Midbrain (tissue), 1 donor: Measurements from ENCODE around the gene PLA2G15.

ENCODE experiments used
- DNase-seq: peaks from one replicate; lab custom pipeline; 2025; lab: John Stamatoyannopoulos, UW

The PLA2G15 gene

DNA sequence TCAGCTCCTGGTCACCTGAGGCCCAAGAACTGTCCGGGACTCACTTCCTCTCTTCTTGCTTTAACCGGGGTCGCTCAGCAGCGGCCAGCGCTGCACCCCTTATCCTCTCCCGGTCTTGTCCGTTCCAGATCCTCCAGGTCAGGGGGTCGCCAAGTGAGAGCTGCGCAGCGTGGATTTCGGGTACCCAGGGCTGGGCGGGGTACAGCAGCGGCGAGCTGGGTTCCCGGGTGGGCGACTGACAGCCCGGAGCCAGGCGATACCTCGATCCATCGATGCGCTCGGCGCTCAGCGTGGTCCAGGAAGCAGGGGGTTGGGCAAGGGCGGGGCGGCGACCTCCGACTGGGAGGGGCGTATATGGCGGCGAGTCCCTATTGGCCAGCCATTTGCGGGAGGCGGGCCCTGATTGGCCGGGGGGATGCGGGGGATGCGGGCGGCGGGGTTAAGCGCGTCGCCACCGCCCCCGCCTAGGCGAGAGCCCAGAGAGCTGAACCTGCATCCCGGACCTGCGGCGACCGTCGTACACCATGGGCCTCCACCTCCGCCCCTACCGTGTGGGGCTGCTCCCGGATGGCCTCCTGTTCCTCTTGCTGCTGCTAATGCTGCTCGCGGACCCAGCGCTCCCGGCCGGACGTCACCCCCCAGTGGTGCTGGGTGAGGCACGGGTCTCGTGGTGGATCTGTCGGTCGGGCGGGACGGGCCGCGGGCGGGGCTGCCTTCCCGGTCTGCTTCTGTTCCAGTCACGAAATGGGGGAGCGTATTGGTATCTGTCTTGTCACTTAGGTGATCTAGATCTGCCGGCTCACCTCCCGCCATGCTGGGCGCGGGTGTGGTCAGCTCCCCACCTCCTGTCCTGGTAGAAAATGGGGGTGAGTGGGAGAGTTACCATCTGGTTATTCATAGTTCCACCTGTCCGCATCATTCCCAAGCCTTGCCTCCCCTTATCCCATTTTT is at the start of gene PLA2G15:
Gene PLA2G15, plus strand, starts transcription at position 471 of the 951 bp plus-strand sequence. Its CDS starts 54 bp downstream, at position 525.
- peak; percentile 93 for DNase-seq

- no peak for DNase-seq
These were observed 47.9 kb upstream of the PLA2G15 start for GRCh38 chr16:68197250-68197649.

DNA sequence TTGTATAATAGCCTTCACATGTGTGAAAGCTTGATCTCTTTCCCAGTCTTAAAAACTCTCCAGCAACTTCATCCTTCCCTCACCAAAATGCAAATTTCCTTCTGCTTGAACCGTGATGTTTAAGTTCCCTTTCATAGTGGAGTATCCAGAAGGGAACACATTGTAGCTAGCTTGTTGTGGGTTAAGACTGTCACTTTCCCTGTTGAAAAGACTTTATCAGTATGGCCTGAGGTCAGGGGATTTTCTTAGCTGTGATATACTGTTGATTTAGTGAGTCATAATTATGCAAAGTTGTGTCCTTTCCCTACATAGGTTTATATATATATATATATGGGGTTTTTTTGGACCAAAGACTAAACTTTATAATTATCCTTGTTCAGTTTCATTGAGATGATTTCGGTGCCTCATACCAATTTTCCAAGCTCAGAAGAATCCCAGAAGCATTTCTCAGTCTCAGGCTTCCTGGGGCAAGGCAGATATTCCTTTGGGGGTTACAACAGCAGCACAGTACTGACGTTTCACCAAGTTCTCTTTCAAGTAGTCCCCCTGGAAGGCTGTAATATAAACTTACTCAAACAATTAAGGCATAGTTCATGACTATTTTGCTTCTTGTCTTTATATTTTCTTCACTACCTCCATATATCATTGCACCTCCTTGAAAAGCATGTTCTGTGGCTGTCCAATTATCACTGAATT is 44.9 kb upstream of the PLA2G15 start:
- DNase-seq = no peak

DNA sequence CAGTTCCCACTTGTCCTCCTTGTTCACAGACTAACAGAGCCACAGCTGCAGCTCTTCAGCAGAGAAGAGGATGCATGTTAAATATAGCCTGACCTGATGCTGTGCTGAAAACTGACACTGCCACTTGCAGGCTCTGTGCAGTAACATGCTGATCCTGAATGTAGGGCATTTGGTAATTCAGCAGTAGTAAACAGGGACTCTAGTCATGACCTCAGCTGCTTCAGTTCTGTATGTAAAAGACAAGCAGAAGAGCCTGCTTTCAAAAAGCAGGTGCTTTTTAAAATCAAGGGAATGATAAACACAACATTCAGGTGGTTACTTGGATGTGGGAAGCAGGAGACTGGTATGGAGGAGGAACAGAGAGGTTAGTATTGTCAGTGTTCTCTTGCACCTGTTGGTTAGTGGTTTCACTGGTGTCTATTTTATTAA is 43.1 kb upstream of the PLA2G15 start:
- DNase-seq = peak; percentile 9

GRCh38 chr16:68206245-68206644 is 38.9 kb upstream of the PLA2G15 start:
- no peak for DNase-seq

DNA sequence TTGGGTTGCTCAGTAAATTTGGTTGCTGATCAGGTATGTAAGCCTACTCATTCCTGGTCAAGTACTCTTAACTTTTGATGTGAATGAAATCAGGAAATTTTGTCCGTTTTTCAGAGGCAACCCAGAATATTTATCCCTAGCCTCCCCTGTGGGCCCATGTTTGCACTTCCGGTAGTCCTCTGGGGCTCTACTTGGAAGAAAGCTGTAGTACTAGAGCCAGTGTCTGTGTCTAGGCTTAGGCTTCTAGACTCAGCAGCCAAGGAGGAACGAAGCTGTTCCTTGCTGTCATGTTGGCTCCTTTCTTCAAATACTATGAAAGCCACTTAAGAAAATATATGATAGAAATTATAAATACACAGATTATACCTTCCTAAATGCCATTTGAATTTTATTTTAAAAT is 30.4 kb upstream of the PLA2G15 start:
- DNase-seq = no peak

GRCh38 chr16:68215302-68215701 is 29.9 kb upstream of the PLA2G15 start:
- no peak for DNase-seq

GRCh38 chr16:68216240-68216639 is 28.9 kb upstream of the PLA2G15 start:
- DNase-seq = no peak

DNA sequence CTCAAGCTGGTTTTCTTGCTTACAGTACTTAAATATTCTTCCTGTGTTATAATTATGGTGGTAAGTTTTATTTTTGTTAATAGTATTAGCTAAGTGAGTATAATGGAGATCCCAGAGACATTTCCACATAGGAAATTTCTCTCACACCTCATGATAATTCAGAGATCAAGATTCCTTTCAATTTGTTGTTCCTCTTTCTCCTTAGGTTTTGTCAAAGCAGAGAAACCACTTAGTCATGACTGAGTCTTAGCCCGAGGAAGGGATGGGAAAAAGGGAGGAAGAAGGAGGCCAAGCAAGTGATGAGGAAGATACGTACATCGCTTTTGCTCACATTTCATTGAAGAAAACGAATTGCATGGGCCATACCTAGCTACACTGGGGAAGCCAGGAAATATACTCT is 27.7 kb upstream of the PLA2G15 start:
- no peak for DNase-seq

DNA sequence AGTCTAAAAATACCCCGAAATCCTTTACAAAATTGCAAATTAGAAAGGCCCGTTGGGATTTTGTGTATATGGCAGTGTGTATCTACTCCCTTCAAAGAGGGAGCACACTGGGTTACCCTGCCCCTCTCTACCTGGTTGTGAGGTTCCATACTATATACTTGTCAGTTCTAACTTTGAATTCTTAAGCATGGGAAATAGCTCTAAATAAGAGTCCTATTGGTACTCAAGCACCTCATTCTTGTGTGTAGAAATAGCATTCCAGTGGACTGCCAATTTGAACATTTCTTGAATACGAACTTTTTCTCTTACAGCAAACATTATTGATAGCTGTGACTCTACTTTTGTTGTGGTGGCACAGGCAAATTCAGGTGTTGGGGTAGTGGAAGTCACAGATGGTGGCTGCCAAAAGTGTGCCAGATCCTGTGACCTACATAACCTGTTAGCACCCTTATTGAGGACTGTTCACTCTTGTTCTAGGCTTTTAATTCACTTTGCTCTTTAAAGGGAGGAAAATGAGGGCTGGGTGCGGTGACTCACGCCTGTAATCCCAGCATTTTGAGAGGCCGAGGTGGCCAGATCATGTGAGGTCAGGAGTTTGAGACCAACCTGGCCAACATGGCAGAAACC is 25.3 kb upstream of the PLA2G15 start:
- DNase-seq = no peak

GRCh38 chr16:68223072-68223471 is 22.1 kb upstream of the PLA2G15 start:
- no peak for DNase-seq

DNA sequence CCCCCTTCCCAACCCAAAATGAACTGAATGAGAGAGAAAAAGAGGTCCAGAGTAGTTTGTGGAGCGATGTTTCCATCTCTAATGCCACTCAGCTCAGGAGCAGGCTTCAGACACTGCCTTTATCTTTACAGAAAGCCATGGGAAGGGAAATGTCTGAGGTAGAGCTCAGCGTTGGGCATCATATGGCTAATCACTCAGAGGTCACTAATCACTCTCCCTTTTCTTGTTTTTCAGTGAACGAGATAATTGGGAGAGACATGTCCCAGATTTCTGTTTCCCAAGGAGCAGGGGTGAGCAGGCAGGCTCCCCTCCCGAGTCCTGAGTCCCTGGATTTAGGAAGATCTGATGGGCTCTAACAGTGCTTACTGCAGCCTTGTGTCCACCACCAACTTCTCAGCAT is 19.1 kb upstream of the PLA2G15 start:
- DNase-seq = no peak

DNA sequence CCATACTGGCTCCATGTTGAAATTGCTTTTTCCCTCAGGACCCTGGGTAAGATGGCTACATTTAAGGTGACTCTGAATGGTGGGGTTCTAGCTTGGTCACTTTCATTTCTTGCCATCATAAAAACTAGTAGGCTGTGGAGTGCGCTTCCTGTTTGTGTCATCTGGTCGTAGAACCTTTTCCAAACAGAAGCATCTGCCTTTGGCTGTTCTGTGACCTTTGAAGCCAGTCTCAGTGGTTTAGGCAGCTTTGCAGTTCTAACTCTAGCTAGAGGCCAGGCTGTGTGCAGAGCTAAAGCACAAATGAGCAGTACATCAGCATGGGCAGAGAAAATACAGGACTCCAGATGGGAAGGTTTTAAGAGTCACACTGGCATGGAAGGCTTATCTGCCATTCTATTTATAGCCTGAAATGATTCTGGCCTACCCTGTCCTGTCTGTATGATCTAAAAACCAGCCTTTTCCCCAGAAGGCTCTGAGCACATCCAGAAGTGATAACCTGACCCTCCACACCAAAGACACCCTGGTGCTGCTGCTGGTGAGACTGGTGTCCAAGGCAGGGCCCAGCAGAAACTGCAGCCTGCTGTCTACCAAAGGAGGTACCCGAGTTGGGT is 17.9 kb upstream of the PLA2G15 start:
- DNase-seq = no peak

GRCh38 chr16:68227850-68228553 is 17.2 kb upstream of the PLA2G15 start:
- DNase-seq = no peak

DNA sequence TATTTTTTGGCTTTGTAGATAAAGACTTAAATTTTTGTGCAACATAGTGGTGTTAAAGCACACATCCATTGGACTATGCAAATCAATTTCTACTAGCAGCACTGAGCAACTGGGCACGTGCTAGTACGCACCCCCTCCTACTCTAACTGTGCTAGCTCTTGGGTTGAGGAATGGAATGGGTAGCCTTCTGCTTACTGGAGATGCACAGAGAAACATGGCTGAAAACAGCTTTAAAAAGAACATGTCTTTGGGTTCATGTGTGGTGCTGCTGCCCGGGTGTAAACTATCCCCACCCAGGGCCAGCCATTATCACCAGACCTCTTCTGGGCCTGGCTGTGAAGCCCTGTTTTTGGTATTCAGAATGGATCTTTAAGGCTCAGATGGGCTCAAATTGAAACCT is 16.5 kb upstream of the PLA2G15 start:
- no peak for DNase-seq

DNA sequence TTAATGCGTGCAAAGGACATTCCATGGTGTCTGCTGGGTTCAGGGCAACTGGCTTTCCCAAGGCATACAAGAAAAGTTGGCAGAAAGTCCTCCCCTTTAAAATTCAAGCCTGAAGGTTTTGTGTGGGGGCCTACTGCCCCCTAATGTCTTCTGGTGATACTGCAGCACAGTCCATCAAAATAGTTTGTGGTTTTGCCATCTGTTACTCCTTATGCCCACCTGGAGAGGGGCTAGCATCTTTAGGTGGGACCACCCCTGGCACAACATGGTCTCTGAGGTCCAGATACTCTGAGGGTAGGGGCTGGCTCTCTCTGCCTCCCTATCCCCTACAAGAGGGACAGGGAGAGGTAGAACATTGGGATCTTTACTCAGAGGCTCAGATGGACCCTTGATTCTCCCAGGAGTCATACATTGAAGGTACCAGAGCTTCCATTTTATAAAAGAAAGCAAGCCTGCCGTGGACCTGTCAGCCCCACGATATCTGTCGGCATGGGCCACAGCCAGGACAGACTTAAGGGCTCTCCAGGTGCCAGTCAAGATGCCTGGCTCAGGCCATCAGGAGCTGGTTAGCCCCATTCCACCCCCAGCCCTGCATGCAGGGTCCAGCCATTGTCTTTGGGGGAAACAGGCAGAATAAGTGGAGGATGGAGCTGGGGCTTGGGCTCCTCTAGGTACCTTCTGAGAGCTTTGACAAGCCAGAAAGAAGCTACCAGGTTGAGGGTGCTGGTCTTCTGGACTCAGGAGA is 15.6 kb upstream of the PLA2G15 start:
- DNase-seq = peak; percentile 75

- no peak for DNase-seq
These were observed 15.0 kb upstream of the PLA2G15 start for GRCh38 chr16:68230176-68230571.

- no peak for DNase-seq
These were observed 14.2 kb upstream of the PLA2G15 start for GRCh38 chr16:68230956-68231355.

- no peak for DNase-seq
These were observed 13.6 kb upstream of the PLA2G15 start for GRCh38 chr16:68231384-68232136.

- no peak for DNase-seq
These were observed 12.8 kb upstream of the PLA2G15 start for GRCh38 chr16:68232335-68232734.
